GM21390 (cell line): Measurements from ENCODE around the gene RIT1.
"Not testable (repeated sequence)": the region's sequence is repeated elsewhere in the genome, so short reads cannot be mapped to it uniquely, and the experiment has no call there.

Experiments
- ATAC-seq: cut with Tn5 transposase; IDR thresholded peaks from one replicate; pipeline ENCODE4 v1.9.1; 2021; ENCODE audit not compliant: unreplicated experiment

Gene RIT1

GRCh38 chr1:155934097-155934935 lies 23.2 kb upstream of the RIT1 start, which contains the start of gene KHDC4:
TSS of gene KHDC4 (minus strand) at chr1:155934413. CDS start at chr1:155934373, 40 bp downstream.
- ATAC-seq = peak; percentile 97

GRCh38 chr1:155933591-155934096 lies 22.5 kb upstream of the RIT1 start:
- no peak for ATAC-seq

- ATAC-seq = no peak
Measured at GRCh38 chr1:155932487-155932886, 21.3 kb upstream of the RIT1 start.

- no peak for ATAC-seq
Measured at GRCh38 chr1:155932081-155932480, 20.9 kb upstream of the RIT1 start.

GRCh38 chr1:155931332-155932038 lies 20.3 kb upstream of the RIT1 start:
- no peak for ATAC-seq

GRCh38 chr1:155930725-155931124 lies 19.6 kb upstream of the RIT1 start:
- not testable (repeated sequence) for ATAC-seq

- ATAC-seq = no peak
Measured at GRCh38 chr1:155929057-155929456, 17.9 kb upstream of the RIT1 start.

GRCh38 chr1:155925506-155925905 lies 14.4 kb upstream of the RIT1 start:
- no peak for ATAC-seq

GRCh38 chr1:155920717-155921116 lies 9.6 kb upstream of the RIT1 start:
- no peak for ATAC-seq

- no peak for ATAC-seq
Measured at GRCh38 chr1:155919801-155920200, 8.7 kb upstream of the RIT1 start.

GRCh38 chr1:155918660-155919059 lies 7.5 kb upstream of the RIT1 start:
- ATAC-seq = no peak

GRCh38 chr1:155913969-155914757 lies 3.0 kb upstream of the RIT1 start:
- no peak for ATAC-seq

GRCh38 chr1:155912056-155912536 lies 947 bp upstream of the RIT1 start:
- ATAC-seq = no peak

- no peak for ATAC-seq
Measured at GRCh38 chr1:155910621-155911121, 478 bp downstream of the RIT1 start.

GRCh38 chr1:155909894-155910293 lies 1.3 kb downstream of the RIT1 start:
- ATAC-seq = no peak

GRCh38 chr1:155904261-155904660 lies 6.9 kb downstream of the RIT1 start:
- no peak for ATAC-seq

- ATAC-seq = no peak
Measured at GRCh38 chr1:155900161-155900560, 11.0 kb downstream of the RIT1 start.

- no peak for ATAC-seq
Measured at GRCh38 chr1:155899683-155900082, 11.5 kb downstream of the RIT1 start.

GRCh38 chr1:155898888-155899287 lies 12.3 kb downstream of the RIT1 start:
- no peak for ATAC-seq

GRCh38 chr1:155897746-155898145 lies 13.4 kb downstream of the RIT1 start:
- no peak for ATAC-seq

GRCh38 chr1:155896476-155896875 lies 14.7 kb downstream of the RIT1 start:
- not testable (repeated sequence) for ATAC-seq
